HG02763 (cell line): Measurements from ENCODE around the gene ALG10B.

Experiments
- ATAC-seq: cut with Tn5 transposase; IDR thresholded peaks from one replicate; pipeline ENCODE4 v1.9.1; 2021; ENCODE audit warnings: mild to moderate bottlenecking, moderate library complexity; ENCODE audit not compliant: unreplicated experiment

The ALG10B gene

DNA sequence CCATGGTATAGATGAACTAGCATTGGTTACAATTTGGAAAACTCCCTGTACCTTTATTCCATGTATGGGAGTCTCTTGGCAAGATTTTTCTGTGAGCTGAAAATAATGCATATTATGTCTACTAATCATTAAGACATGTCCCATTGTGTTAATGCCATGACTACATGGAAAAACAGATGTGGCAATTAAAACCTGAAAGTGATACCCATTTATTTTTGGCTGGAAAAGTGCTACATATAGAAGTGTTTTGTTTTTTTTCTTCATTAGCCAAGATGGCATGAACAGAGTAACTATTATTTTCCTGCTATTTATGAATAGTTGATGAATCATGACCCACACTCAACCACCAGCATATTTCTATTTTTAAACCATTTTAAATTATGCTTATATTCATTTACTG lies 58.2 kb downstream of the ALG10B start:
- no peak for ATAC-seq
